CD4-positive, alpha-beta T cell treated with Interleukin-21 for 1 hour (primary cell): ENCODE measurements around the gene SERINC1.
A peak's percentile ranks its signal among the peaks of the same experiment; 100 is the strongest.
"Not testable (repeated sequence)": the region's sequence is repeated elsewhere in the genome, so short reads cannot be mapped to it uniquely, and the experiment has no call there.

Experiments used
- DNase-seq: peaks from one replicate; pipeline ENCODE4 v3.0.0-alpha.2; 2020

SERINC1 gene

DNA sequence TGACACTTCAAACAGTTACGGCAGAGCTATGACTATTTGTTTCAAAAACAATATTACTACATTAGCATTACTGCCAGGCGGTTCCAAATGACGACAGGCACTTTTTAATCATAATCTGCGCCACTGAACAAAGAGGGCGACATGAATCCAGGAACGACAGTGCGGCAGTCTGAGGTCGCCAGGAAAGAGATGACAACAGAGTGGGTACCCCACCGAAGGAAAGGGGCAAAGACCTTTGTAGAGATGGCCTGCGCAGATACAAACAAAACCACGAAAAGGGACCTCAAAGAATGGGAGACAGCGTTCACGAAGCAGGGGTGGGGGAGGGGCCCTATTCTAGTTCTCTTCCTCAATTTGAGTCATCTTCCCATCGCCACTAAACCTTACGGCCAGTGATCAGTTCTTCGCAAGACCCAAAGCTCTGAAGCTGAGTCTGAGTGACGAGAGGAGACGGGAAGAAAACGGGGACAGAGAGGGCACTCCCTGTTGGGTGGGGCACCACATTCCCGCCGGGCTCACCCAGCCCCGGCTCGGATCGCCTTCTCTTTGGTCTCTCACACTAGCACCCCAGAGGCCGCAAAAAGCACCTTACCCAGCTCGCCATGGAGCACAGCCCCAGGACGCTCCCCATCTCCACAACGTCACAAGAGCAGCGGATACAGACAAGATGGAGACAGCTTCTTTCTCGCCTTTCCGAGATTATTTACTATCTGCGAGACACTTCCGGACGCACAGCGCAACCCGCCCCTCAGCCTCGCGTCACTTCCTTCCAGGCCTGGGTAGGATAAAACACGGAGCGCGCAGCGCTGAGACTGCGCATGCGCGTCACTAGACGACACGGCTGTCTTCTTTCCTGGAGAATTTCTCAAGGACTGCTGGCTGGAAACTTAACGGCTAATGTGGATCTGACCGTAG is at the start of gene SERINC1:
SERINC1 (minus strand) TSS at position 701 of the 915 bp plus-strand sequence; CDS start at position 631, 70 bp downstream.
- peak; percentile 95 for DNase-seq

DNA sequence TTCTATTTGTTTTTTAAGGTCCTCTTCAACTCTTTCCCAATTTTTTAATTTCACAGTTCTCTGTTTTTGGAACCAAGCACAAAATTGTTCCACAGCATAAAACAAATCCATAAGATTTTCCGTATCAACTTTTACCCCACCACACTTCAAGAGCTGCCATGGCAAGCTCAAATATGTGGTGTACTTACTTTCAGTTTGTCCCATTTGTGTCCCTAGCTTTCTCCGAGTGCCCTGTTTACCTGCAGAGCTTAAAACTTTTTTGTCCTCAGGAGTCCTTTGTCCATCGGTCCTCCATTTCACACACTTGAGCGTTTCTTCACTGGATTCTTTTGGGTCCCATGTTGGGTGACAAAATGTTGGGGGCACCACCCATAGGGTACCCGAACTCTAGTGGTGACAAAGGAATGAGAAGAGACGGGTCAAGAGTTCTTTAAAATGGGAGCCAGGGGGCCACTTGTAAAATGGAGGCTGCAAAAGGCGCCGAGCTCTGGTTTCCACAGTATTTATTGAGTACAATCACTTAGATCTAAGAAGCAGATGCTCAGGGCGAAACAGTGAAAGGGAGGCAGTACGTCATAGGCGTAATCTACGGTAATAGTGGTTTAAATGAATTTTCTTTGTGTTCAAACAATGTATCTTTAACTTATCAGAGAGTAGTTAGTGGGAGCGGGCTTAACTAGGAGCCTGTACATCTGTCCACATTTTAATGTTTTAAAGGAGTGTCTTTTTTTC is 39.8 kb upstream of the SERINC1 start:
- no peak for DNase-seq

DNA sequence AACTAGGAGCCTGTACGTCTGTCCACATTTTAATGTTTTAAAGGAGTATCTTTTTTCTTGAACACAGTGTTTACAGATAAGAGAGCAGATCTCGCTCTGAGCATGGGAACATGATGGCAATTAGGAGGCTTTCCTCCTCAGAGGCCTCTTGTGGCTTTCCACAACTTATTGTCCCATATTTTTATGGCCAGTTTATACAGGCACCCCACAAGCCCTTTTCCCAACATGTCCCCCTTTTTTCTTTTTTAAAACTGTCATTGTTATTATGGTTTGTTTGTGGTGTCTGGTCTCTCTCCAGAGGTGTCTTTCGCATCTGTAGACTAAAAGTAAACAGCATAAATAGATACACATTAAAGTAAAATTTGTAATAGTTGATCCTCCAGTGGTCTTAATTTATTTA is 33.6 kb upstream of the SERINC1 start:
- not testable (repeated sequence) for DNase-seq

DNA sequence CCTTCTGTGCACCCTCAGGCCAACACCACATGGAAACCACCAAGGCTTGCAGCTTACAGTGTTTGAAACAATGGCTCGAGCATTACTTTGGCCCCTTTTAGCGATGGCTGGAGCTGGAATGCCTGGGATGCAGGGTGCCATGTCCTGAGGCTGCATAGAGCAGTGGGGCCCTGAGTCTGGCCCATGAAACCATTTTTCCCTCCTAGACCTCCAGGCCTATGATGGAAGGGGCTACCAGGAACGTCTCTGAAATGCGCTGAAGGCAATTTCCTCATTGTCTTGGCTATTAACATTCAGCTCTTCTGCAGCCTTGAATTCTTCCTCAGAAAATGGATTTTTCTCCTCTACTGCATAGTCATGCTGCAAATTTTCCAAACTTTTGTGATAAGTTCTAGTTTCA is 29.9 kb upstream of the SERINC1 start:
- no peak for DNase-seq

DNA sequence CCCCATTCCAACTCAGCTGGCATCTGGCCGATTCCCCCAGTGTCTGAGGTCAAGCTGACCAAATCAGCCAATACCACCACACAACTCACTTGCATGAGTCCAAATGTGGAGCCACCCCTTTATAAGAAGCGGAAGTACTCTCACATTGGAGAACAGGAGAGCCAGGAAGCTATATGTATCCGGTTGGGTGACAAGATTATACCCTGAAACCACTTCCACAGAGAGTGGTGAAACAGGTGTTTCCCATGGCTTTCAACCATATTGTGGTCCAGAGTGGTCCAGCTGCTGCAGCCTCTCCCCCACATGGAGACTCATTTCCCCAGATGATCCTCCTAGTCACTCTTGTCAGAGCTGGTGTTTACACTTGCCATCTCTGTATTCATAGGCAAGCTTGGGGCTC is 24.0 kb upstream of the SERINC1 start:
- no peak for DNase-seq

DNA sequence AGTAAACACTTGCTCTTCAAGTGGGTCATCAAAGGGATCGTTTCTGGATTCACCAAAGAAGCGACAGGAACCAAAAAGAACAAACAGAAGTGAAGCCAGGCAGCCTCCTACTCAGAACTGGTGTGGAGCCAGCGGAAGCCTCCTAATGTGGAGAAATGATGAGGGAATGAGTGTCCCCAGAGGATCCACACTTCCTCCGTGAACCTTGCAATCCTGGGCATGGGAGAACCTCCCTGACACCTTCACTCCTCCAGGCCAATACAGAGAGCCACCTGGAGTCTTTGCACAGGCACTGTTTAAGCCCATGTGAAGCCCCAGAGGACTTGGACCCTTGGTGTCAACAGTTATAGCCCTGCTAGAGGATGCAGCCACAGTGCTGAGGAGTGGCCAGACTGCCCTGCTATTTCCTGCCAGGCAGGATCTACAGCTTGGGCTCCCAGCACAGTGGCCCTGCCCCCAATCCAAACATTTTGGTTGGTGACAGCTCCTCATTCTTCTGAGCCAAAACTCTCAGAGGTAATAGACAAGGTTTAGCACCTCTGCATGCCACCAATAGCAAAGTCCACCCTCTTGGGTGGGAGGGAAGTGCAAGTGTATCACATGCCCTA is 23.2 kb upstream of the SERINC1 start:
- DNase-seq = no peak

DNA sequence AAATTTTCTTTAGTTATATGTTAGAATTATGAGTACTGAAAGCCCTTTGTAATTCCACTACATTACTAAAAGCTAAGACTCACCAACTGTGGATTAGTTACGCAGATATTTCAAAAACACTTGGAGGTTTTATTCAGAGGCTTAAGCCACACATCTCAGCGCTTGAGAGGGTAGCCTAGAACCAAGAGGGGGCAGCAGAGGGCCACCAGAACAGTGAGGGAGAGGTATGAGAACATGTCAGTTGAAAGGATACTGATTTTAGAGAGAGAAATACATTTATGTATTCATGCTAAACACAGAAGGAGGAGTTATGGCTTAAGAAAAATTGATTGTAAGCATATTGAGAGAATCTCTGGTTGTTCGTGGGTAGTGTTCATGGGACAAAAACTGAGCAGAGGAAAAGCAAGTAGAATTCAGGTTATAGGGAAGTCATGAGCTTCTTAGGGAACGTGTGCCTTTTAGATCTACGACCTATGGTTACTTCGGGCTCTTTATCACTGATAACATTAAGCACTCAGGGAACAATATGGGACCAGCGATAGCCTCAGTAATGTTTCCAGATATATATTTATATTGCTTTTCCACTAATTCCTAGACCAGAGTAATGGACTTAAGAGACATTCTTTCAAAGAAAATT is 20.4 kb upstream of the SERINC1 start:
- DNase-seq = peak; percentile 70

DNA sequence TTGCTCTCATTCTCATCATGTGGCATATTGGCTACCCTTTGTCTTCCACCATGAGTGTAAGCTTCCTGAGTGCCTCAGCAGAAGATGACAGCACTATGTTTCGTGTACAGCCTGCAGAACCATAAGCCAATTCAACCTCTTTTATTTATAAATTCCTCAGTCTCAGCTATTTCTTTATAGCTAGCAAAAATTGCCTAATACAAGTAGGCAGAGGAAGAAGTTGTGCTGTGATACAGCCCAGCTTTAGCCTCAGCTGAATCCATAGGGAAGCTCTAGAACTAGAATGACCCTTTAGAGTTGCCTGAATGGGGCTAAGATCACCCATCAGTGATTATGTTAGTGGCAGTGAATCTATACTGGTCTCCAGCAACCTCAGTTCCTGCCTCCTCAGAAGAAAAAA is 19.0 kb upstream of the SERINC1 start:
- DNase-seq = no peak

DNA sequence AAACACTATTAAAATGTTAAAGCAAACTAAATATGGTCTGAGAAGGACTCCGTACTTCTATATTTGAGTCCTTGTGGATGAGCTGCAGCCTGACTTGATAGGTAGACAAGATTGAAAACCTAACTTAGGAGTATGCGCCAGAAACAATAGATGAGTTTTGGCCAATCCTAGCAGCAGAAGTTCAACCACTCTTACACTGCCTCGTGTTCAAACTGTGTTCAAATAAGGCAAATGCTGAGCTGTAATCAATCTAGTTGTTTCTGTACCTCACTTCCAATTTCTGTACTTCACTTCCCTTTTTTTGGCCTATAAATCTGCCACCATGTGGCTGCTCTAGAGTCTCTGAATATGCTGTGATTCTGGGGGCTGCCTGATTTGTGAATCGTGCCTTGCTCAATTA is 13.2 kb upstream of the SERINC1 start:
- no peak for DNase-seq

DNA sequence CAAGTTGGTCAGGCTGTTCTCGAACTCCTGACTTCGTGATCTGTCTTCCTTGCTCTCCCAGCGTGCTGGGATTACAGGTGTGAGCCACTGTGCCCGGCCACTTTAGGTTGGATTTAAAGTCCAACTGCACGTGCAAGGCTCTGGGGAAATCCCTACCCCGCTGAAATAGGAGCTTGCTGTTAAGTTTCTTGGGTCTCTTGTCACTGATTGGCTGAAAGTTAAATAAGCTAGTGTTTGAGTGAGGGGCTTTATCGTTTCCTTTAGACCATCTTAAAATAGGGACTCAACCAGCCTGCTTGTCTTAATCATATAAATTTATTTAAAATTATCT is 11.1 kb upstream of the SERINC1 start:
- no peak for DNase-seq

DNA sequence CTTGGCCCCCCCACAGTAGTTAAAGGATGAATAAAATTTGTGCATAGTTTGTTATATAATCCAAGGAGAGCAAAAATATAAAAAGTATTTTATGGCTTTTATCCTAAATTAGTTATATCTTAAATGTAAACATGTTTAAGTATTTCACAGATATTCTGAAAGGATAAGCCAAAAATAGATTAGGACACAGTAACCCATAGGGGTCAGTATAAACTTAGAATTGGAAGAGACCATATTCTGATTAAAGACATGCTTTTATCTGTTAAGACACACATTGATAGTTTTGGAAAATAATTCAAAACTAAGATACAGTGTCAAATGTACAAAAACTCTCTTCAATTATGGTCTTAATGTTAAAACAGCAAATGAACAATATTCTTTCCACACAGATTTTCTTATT is 4.5 kb upstream of the SERINC1 start:
- DNase-seq = peak; percentile 45

DNA sequence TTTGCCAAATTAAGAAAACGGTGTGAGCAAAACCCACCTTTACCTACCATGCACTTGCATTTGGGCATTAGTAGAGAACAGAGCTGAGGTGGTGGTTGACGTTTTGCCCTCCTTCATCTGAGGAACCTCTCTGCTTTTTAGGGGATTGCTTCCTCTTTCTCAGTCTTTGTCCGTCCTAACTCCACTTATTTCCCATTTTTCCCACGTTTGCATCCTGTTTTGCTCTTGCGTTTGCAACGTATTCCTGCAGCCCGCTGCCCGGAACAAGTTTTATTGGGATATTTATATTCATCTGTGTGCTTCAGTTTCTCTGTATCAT is 374 bp upstream of the SERINC1 start:
- no peak for DNase-seq

DNA sequence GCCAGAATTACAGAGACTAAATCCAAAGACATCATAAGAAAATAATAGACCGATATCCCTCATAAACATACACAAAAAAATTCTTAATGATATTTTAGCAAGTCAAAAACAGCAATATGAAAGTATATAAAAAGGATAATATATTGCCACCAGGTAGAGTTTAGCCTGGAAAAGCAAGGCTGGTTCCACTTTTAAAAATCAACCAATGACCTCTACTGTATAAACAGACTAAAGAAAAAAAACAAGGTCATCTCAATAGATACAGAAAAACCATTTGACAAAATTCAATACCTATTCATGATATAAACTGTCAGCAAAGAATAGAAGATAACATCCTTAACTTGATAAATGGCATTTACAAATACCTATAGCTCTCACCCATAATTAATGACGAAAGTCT is 9.7 kb downstream of the SERINC1 start:
- no peak for DNase-seq

DNA sequence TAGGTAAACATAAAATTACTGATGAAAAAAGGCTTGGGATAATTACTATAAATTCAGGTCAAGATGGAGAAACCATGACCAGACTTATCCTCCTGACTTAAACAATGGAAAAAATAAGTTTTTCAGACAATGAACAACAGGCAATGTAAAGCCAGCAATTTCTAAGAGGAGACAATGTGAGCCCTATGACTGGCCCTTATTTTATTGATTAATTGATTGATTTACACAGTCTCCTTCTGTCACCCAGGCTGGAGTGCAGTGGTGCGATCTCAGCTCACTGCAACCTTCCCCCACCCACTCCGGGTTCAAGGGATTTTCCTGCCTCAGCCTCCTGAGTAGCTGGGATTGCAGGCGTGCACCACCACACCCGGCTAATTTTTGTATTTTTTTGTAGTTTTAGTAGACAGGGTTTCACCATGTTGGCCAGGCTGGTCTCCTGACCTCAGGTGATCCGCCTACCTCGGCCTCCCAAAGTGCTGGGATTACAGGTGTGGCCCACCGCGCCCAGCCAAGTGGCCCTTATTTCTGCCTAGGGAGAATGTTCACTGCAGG is 11.7 kb downstream of the SERINC1 start:
- DNase-seq = not testable (repeated sequence)

DNA sequence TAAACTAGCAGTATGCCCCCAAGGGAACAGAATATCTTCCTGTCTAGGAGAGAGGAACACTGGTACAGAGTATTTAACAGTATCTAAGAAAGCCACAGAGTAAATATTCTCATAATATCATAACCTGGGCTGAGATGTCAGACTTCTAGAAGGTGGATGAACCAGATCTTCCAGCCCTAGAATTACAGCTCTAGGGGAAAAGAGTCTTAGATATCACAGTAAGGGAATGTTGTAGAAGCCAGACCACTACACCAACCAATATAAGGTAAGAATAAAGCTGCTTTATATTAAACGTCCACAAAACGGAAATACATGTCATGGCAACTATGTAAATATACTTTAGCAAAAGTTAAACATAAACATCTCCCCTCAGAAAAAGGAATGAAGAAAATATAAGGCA is 12.4 kb downstream of the SERINC1 start:
- no peak for DNase-seq

DNA sequence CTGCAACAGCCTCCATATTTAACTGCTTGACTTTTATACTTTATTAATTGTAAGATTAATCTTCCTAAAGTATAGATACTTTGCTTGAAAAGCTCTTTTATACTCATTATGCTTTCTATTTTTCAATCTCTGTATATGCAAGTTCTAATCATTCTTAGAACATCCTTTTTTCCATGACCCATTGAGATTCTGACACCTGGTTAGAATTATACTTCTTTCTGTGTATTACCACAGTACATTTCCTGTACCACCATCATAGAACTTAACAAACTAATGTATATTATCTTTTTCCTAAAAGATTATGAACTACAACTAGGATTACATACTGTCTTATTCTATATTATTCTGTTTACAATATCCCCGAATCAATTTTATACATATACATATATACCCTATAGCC is 13.5 kb downstream of the SERINC1 start:
- no peak for DNase-seq

DNA sequence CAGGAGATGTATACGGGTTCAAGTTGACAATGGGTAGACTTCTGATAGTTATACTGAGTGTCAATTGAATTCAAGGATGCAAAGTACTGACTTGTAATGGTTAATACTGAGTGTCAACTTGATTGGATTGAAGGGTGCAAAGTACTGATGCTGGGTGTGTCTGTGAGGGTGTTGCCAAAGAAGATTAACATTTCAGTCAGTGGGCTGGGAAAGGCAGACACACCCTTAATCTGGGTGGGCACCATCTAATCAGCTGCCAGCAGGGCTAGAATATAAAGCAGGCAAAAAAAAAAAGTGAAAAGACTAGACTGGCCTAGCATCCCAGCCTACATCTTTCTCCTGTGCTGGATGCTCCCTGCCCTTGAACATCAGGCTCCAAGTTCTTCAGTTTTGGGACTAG is 16.5 kb downstream of the SERINC1 start:
- DNase-seq = not testable (repeated sequence)

DNA sequence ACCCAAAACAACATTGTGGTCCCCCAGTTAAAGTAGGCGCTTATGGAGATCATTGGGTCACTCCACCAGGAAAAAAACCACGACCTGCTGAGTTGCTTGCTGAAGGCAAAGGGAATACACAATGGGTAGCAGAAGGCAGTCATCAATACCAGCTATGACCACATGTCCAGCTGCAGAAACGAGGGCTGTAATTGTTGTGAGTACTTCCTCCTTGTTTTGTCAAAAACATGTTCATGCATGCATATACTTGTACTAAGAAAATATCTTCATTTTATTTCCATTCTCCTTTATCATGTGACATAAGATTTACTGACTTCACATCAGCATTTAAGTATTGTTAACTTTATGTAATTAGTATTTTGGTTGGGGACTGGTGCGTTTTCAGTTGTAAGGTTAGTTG is 16.9 kb downstream of the SERINC1 start:
- DNase-seq = no peak

DNA sequence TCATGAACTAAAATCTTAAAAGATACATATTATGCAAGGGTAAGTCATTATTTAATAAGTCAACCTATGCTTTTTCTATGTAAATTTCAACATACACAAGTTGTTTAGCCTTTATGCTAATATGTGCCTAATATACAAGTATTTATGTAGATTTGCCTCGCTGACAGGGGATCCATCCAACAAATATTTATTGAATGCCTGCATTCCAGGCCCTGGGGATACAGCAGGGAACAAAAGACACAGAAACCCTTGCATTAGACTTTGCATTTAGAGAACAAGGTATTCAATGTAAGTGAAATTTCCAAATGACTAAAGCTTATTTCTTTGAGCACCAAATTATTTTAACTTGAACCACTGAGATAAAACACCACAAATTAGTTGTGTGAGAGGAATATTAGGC is 19.1 kb downstream of the SERINC1 start:
- DNase-seq = no peak

DNA sequence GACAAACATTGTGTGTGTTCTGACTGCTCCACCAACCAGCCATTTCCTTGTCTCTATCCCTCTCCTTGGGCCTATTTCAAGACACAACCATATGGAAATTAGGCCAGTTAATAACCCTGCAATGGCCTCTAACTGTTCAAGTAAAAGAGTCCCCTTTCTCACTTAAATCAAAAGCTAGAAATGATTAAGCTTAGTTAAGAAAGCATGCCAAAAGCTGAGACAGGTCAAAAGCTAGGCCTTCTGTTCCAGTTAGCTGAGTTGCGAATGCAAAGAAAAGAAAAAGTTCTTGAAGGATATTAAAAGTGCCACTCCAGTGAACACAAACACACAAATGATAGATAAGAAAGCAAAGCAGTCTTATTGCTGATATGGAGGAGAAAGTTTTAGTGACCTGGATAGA is 22.5 kb downstream of the SERINC1 start:
- DNase-seq = no peak

DNA sequence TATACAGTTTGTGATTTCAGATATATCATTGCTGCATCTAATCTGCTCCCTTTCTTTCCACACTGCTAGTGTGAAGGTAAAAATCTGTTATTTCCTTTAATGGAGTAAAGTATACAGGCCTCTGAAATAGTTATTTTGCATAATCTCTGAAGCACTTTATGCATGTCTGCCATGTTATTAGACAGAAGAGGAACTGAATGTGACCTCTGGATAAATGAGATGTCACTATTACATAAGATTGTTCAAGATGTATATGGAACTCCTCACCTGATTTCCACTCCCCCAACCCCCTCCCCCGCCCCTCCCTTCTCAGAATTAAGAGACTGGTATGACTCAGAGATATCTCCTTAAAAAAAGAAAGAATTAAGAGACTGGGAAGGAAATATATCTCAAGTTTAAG is 26.3 kb downstream of the SERINC1 start:
- no peak for DNase-seq

DNA sequence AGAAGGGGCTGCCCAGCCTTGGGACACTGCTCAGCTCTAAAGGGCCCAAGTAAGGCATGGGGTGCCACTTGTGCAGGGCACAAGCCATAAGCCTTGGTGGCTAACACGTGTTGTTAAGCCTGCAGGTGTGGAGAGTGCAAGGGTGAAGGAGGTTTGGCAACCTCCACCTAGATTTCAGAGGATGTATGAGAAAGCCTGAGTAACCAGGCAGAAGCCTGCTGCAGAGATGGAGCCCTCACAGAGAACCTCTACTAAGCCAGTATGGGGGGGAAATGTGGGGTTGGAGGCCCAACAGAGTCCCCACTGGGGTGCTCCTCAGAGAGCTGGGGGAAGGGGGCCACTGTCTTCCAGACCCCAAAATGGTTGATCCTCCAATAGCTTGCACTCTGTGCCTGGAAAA is 32.6 kb downstream of the SERINC1 start:
- no peak for DNase-seq

DNA sequence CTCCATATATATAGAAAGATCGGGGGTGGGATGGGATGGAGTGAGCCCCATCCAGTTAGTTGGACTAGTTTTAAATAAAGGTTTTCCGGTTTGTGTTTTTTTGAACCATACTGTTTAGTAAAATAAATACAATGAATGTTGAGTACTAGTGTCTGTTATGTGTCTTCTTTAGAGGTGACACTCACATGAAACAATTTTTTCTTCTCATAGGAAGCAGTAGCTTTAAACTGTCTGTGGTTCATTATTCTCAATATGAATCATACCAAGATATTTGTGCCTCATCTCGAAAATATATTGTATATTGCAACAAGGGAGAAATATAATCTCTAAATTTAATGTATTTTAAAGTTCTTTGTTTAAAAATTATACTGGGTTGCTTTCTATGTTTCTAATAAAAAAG is 38.8 kb downstream of the SERINC1 start:
- no peak for DNase-seq
